ENCODE measurements around the gene SEMA6B.

Gene SEMA6B

DNA sequence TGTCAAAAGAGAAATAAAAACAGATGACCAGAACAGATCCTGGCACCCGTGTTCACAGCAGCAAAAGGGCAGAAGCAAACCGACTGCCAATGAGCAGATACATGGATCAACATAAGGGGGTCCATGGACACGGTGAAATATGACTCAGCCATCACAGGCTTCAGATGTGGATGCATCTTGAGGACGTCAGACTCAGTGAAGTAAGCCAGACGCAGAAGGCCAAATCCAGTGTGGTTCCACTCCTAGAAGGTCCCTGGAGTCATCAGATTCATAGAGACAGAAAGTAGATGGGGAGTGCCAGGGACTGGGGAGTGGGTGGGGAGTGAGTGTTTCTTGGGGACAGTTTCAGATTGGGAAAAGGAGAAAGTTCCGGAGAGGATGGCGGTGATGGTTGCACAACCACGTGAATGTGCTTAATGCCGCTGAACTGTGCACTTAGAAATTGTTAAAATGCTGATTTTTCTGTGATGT is 28.8 kb upstream of the SEMA6B start:
- DNase-seq (ENCODE audit: low read depth) = no peak

DNA sequence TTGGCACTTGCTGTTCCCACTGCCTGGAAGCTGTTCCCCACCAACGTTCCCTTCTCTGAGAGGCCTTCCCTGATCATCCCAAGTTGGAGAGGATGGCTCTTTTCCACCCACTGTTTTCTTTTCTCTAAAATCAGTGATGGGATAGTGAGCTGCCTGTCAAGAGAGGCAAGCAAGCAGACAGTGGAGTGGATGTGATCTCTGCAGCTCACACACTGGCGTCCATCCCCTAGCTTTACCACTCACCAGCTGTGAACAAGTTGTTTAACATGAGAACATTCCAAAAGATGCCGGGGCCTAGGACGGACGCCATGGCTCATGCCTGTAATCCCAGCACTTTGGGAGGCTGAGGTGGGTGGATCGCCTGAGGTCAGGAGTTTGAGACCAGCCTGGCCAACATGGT is 28.0 kb upstream of the SEMA6B start:
- no peak for DNase-seq (ENCODE audit: low read depth)

- DNase-seq (ENCODE audit: low read depth) = no peak
Observed at GRCh38 chr19:4586691-4587090, 27.2 kb upstream of the SEMA6B start.

GRCh38 chr19:4586245-4586644 is 26.8 kb upstream of the SEMA6B start:
- DNase-seq (ENCODE audit: low read depth) = no peak

DNA sequence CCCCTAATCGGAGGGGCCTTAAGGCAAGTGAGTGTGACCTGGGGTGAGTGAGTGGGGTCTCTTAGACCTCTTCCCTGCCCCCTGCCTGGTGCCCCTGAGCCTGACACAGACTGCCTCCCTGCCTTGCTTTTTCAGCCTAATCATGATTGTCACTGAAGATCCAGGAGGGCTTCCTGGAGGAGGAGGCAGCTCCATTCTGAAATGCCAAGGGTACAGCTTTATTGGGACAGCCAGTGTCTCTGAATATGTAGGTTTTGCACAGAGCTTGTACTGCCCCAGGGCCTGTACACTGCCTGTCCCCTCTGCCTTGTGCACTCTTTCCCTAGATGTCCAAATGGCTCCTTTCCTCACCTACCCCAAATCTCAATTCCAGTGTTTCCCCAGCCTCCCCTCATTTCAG is 26.1 kb upstream of the SEMA6B start:
- DNase-seq (ENCODE audit: low read depth) = no peak

- DNase-seq (ENCODE audit: low read depth) = no peak
Observed at GRCh38 chr19:4584670-4585460, 25.4 kb upstream of the SEMA6B start.

DNA sequence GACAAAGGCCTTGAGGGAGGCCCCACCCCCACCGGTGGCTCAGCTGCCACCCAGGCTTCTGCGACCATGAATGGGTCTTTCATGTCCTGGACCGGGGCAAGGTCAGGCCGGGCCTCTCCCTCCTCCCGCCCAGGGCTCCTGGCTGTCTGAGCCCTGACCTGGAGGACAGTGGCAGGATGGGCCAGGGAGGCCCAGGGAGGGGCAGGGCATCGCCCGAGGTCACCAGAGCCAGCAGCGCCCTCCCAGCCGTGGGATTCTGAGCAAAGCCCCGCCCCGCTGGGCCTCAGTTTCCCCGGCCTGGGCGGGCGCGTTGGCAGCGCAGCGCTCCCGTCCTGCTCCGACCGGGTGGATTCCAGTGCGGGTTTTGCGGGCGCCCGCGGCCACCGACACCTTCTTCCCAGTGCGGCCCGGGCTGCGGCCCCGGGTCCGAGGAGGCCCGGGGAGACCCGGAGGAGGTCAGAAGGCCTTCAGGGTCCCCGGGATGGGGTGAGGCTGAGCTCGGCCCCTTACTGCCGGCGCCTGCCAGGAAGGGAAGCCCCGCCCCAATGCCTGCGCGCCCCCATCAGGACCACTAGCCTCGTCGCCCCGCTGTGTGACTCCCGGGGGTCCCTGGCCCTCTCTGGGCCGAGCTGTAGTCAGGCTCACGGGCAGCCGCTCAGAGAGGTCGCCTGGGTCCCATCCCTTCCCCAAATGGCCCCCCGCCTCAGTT is 24.6 kb upstream of the SEMA6B start:
- DNase-seq (ENCODE audit: low read depth) = no peak

GRCh38 chr19:4582980-4583842 is 23.7 kb upstream of the SEMA6B start:
- DNase-seq (ENCODE audit: low read depth) = no peak

DNA sequence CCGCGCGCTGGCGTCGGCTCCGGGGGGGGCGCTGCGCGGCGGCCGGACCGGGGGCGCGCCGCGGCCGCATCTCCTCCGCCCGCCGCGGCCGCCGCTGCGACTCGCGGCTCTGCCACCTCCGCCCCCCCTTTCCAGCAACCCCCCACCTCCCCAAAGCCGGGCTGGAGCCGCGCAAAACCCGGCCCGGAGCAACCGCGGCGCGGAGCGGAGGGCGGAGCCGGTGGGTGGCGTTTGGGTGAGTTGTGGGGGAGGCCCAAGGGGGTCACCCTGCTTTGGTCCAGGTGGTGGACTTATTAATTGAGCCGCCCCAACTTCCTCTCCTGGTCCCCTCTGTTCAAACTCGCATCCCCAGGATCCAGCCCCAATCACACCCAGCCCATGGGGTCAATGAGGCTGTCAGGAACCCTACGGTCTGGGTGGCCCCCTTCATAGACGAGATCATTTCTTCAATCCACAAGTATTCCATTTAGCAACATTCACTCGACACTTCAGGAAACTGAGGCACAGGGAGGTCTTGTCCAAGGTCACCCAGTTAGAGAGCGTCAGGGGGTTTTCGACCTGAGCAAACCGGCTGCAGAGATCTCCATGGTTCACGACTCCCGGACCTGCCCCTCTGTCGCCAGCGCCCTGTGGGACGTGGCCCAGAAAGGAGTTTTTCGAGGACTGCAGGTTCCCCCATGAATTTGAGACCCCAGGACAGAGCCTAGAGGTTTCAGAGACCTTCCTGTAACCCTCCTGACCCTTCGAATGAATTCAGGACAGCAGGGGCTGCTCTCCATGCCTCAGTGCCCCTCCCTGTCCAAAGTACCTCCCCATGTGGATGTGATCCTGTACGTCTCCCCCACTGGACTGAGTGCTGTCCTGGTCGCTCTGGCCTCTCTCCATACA is 22.4 kb upstream of the SEMA6B start:
- DNase-seq (ENCODE audit: low read depth) = no peak

DNA sequence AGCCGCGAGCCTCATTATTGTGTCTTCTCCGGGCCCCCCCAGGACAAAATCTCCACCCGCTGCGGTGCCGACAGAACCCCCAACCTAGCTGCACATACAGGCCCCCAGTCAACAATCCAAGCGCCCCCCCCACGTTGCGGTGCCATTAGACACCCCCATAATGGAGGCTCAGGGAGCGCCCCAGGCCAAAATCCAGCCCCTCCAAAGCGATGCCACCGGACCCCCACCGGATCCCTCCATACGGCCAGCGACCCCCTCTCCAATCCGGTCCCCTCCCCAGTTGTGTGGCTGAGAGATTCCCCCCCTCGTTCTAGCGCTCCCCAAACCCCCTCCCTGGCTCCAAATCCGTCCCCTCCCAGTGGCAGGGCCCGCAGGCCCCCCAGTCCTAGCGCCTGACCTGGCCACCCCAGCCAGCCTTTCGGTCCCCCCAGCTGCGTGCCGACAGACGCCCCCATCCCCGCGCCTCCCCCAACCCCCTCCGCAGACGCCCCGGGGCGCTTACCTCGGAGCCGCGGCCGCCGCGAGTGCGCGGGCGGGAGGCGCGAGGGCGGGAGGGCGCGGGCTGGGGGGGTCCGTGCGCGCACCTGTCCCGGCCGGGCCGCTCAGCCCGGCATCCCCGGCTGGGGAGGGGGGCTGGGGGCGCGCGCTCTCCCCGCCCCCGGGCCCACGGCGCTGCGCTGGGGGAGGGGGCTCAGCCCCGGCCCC is 21.6 kb upstream of the SEMA6B start:
- DNase-seq (ENCODE audit: low read depth) = no peak

DNA sequence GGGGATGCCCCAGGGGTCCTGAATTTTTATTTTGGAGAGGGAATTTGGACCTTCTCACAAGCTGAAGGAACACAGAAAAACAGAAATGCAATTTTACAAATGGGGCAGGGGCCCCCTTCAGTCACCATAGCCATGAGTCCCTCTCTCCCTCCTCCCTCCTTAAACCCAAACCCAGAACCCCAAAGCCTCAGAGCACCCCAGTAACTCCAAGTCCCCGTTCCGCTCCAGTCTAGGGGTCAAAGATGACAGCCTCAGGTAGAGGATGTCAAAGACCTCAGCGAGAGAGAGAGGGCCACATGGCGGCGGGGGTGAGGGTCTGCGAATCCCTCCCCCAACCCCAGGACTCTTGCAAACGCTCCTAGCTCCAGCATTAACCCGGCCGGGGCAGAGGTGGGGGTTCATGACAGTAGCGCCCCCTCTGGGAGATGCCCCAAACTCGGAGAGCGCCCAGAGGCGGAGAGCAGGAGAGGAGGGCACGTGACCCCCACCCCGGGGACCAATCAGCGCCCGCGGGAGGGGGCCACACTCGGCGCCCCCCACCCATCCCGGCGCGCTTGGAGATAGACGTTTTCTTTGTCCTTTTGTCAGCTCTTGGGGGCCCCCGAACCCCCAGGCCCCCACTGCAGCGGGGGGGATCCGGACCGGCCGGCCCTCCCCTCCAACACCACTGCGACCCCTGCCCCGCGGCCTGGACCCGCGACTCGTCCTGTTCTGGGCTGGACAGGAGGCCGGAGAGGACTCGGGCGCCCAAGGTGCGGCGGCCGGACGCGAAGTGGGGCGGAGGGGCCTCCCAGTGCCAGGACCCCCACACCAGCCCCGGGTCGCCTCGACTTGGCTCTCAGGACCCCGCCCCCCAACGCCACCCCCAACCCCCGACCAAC is 20.8 kb upstream of the SEMA6B start:
- DNase-seq (ENCODE audit: low read depth) = no peak

DNA sequence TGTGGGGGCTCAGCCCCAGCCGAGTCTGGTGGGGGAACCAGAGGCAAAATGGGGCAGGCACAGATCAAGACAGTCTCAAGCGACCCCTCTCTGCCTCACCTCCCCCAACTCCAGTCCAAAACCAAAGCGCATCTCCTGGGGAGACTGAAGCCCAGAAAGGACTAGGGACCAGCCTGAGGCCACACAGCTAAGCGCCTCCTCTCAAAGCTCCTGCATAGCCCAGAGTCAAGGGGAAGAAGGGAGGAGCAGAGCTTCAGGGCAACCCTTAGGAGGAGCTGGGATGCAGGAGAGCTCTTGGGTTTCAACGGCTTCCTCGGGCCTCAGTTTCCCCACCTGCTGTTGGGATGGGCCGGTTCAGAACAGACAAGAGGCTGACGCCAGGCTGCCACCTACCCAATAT is 19.9 kb upstream of the SEMA6B start:
- DNase-seq (ENCODE audit: low read depth) = no peak

- DNase-seq (ENCODE audit: low read depth) = no peak
Observed at GRCh38 chr19:4578552-4579248, 19.2 kb upstream of the SEMA6B start.

GRCh38 chr19:4577020-4577782 is 17.7 kb upstream of the SEMA6B start:
- no peak for DNase-seq (ENCODE audit: low read depth)

GRCh38 chr19:4576016-4576933 is 16.8 kb upstream of the SEMA6B start:
- peak; percentile 64 for DNase-seq (ENCODE audit: low read depth)

GRCh38 chr19:4575267-4576015 is 16.0 kb upstream of the SEMA6B start:
- no peak for DNase-seq (ENCODE audit: low read depth)

DNA sequence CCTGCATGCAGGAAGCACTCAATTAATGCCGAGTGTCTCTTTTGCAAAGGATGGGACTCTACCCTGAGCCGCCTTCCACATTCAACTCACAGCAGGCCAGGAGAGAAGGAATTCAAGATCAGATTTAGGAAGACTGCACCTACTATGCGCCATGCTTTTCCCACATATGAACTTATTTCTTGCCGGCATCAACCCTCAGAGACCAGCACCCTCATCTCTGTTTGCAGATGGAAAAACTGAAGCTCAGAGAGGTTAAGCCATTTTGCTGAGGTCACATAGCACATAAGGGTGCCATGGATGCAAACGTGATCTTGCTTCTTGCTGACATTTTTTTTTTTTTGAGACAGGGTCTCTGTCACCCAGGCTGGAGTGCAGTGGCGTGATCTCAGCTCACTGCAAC is 14.2 kb upstream of the SEMA6B start:
- DNase-seq (ENCODE audit: low read depth) = no peak

All from activated gamma-delta T cell treated with anti-CD3 and anti-CD28 coated beads, Interleukin-2, amount 50 U/mL, for 16 hours (primary cell).